ENCODE data around the gene CRIP1.

Gene CRIP1

DNA sequence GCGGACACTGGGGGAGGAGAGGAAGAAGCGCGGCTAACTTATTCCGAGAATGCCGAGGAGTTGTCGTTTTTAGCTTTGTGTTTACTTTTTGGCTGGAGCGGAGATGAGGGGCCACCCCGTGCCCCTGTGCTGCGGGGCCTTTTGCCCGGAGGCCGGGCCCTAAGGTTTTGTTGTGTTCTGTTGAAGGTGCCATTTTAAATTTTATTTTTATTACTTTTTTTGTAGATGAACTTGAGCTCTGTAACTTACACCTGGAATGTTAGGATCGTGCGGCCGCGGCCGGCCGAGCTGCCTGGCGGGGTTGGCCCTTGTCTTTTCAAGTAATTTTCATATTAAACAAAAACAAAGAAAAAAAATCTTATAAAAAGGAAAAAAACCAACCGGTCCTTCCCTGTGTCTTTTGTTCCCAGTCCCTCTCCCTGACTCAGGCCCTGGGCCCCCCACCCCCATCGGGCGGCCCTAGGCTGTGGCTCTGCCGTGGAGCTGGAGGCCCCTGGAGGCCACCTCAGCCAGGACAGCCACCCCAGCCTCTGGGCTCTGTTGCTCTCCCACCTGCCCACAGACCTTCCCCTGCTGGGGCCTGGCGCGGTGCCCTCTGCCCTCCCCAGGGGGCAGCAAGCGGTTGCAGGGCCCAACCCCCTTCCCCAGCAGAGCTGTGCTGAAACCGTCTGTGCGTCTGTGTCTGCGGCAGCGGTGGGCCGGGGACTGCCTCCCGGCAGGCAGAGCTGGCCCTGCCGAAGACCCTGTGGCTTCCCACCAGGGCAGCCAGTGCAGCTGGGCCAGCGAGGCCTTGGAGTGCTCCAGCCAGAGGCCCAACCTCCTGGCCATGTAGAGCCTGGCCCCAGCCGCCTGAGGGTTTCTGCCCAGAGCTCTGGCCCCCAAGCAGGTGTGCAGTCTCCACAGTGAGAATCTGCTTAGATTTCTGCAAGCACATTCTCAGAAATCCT, 16.1 kb upstream of the CRIP1 start:
- DNase-seq (ENCODE audit: low spot score), result no peak

DNA sequence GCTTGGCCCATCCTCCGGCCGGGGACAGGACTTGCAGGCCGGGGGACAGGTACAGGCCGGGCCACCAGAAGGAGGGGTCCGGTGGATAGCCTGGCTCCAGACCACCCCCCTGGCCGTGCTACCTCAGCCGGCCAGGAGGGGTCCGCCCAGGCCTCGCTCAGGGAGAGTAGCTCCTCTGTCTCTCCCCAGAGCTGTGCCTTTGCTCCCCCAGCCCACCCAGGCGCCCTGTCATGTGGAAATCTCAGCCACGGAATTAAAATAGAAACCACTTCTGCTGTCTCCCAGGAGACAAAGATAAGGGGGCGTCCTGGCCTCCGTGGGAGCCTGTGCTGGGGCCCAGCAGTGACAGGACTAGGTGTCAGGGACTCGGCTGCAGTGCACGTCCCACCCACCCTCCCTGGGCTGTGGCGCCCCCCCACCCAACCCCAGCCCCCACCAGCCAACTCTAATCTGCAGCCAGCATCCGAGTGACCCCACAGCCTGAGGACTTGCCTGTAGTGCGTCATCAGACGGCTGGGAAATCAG, 15.3 kb upstream of the CRIP1 start:
- DNase-seq (ENCODE audit: low spot score), result no peak

DNA sequence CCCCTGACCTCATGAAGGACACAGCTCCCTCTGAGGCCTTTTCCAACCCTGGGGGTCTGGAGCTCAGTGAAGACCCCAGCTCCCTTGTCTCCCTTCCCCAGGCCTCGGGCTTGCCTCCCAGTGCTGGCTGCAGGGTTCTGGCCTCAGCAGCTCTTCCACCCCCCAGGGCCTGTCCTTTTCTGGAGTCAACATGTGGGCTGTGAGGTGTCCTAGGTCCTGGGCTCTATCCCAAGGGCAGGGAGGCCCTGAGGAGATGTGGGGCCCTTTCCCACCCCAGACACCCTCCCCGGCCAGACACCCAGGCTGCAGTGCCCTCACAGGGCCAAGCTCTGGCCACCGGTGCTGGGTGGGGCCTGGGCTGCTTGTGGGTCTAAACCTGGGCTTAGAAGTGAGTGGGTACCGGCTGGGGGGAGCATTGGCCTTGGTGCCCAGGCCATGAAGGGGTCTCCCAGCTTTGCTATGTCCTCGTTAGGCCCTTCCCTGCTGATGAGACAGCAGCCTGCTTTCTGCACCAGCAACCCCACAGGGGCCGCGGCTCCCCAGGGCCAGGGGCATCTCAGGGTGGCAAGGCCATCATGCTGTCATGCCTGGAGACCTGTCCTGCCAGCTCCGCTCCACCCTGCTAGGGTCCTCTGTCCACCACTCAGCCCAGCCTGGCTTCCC, 14.7 kb upstream of the CRIP1 start:
- DNase-seq (ENCODE audit: low spot score), result no peak

DNA sequence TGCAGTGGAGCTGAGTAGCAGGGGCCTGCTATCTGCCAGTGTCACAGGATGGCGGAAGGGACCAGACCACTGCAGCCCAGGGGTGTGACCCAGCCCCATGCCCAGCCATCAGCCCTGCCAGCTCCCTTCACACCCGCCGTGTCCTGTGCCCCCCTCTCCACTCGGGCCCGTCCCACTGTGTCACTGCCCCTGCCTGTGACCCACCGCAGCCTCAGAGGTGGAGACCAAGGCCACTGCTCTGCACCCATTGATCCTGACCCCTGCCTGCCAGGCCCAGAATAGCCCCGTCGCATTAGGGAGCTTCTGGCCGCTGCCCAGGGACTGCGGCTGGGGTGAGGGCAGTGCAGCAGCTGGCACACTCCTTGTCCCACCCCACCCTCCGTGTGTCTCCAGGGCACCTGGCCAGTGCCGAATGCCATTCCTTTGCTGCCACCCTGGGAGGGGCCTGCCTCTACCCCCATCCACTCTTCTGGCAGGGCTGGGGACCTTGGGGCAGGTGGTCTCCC, 14.1 kb upstream of the CRIP1 start:
- no peak for DNase-seq (ENCODE audit: low spot score)

DNA sequence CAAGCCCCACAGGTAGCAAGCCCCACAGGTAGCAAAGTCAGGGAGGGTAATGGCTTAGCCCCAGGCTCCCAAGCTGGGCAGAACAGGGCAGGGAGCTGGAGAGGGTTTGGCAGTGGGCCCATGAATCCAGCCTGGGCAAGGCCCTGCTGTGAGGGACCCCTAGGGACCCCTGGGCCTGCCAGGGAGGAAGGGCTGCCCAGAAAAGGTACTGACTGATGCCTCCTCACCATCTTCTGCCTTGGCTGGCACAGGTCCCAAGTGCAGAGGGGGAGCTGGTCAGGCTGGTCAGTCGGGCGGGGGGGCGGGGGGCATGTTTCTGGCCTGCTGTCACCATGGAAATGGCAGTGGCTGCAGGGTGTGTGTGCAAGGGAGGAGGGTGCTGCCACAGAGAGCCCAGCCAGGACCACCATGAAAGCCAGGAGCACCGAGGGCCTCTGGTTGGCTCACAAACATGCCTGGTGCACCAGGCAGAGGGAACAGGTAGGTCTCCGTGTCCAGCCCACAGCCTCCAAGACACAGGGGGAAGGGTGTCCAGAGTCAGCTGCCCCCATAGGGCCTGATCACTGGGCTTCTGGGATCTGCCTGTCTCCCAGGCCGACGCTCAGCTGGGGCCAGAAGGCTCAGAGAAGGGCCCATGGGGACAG, 13.5 kb upstream of the CRIP1 start:
- no peak for DNase-seq (ENCODE audit: low spot score)

DNA sequence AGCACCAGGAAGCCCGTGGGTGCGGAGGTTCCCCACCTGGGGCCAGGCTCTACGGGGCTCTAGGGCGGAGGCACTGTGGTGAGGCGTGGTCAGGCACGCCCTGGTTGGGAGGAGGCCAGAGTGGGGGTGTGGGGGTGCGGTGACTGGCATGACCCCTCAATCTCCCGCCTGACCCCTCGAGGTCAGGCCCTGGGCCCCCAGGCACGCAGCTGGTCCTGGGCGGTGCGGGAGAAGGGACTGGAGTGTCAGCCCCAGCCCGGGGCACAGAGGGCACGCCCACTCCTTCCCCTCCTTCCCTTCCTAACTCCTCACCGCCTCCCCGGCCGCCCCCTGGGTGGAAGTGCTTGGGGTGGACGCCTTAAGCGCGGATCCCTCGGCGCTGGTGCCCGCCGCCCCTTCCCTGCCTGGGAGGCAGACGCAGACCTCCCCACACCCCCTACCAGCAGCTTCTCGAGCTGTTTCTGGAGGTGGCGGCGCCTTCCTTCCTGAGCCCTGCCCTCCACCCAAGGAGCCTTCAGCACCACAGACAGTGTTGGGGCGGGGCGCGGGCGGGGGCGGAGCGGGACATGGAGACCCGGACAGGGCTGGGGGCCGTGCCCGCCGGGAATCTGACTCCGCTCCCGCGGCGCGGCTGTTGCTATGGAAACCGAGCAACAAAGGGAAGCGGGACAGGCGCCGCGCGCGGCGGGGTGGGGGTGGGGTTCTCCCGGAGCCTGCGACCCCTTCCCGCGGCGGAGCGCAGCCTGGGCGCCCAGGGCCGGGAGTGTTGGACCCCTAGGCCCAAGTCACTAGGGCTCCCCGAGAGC, 12.8 kb upstream of the CRIP1 start:
- peak; percentile 92 for DNase-seq (ENCODE audit: low spot score)

DNA sequence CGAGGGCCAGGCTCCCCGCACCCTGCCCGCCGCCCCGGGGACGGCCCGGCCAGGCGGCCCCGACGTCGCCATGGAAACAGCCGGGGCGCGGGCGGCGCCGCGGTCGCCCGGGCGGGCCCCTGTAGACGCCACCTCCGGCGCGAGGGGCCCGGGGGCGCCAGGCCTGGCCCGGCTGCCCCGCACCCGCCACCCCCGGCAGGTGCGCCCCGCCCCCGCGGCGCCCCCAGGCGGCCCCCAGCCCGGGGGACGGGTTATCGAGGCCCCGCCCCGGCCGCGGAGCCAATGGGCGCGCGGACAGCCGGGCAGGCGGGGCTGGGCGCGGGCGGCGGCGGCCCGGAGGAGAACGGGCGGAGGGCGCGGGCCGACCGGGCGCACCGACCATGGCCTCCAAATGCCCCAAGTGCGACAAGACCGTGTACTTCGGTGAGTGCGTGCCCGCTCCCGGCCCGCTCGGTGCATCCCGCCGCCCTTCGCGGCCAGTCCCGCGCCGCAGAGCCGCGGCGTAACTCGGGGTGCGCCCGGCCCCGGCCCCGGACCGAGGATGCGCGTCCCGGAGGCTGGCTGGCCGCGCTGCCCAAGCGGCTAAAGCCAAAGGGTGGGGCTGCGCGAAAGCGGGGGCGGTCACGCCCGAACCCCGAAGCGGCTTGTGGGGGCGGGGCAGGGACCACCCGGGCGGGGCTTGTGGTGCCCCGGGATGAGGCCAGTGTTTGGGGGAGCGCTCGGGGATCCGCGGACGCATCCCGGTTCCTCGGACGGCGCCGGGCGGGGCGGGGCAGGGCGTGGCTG, 12.0 kb upstream of the CRIP1 start, which contains the start of gene CRIP2:
CRIP2 (plus strand) TSS at position 339 of the 786 bp plus-strand sequence; CDS start at position 381, 42 bp downstream.
- DNase-seq (ENCODE audit: low spot score), result peak; percentile 75

DNA sequence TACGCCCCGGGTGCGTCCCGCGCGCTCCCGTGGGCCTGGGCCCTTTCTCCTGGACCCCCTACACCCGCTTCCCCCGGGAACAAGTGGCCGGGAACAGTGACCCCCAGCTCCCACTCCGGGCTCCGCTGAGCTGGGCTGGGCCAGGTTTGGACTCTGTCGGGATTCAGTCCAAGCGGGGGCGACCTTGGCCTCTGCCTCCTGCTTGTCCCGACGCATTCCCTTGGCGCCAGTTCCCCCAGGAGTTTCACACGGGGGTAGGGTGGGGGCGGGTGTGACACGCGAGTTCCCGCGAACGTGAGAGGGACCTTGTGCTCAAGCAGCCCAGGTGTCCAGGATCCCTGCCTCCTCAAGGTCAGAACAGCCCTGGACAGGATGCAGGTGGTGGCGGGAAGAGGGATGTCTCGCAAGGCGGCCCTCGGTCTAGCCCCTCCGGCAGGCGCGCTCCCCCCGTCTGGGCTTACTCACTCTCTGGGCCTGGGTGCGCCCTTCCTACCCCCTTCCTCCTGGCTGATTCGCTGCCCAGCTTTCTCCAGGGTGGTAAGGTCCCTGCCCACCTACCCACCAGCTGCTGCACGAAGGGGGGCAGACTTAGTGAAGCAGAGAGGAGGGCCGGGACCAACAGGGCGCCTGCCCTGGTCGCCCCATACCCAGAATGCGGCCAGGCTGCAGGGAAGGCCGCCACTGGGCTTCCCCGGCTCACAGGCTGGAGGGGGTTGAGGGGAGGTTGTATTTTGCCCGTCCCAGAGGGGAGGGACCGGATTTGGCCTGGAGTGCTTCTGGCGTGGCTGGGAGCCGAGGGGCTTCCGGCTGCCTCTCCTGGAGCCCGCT, 11.2 kb upstream of the CRIP1 start:
- DNase-seq (ENCODE audit: low spot score), result peak; percentile 37

DNA sequence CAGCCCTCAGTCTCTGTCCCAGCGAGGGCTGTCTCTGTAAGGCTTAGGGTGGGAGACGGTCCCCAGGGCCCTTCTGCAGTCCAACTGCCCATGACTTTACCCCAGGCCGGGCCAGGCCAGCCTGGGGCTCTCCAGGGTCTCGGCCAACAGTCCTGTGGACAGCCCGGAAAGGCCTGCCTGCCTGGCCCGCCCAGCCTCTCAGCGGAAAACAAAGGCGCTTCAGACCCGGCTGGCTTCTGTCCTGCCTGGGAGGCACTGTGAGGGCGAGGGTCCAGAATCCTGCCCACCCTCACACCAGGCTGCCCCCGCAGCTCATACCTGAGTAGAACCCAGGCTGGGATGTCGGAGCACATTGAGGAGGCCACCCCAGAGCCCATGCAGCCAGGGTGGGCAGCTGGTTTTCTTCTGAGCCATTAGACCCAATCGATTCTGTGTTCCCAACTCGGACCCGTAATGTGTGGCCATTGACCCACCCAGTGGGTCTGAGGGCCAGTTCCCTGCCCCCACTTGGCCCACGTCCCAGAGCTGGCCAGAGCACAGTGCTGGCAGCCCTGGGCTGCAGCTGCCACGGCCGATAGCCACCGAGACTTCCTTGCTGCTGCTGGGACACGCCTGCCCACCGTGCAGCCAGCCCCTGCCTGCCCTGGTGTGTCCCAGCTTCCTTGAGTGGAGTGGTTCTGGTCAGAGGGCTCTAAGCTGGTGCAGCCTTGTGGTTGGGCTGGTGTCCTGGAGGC, 10.4 kb upstream of the CRIP1 start:
- no peak for DNase-seq (ENCODE audit: low spot score)

DNA sequence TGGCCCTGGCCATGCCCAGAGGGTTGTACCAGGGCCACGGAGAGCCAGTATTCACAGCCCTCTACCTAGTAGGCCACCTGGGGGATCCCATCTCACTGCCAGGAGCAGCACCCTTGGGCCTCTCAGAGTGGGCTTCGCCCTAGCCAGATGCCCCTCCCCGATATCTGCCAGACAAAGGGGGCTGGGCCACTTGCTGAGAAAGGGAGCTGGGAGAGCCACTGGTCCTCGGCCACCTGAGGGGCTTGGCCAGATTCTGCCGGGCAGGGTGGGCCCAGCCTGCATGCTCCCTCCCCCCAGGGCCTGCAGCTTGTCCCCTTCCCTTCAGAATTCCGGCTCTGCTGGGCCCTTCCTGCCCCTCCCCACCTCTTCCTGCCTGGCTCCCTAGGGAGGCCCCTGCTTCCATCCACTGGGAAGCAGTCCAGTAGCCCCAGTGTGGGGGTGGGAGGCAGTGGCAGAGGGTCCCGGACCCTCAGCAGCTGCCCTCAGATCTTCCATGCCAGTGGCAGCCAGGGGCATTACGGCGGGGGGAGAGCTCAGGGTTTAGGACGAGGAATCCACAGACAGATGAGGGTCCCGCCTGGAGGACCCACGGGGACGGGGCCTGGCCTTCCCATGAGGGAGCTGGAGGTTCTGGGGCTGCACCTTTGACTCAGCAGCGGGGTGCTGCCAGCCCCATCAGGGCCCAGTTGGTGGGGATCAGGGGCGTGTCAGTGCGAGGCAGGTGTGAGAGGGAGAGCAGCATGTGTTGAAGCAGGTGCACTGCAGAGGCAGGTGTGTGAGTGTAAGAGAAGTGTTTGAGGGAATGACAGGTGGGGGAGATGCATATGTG, 9.6 kb upstream of the CRIP1 start:
- DNase-seq (ENCODE audit: low spot score), result no peak

DNA sequence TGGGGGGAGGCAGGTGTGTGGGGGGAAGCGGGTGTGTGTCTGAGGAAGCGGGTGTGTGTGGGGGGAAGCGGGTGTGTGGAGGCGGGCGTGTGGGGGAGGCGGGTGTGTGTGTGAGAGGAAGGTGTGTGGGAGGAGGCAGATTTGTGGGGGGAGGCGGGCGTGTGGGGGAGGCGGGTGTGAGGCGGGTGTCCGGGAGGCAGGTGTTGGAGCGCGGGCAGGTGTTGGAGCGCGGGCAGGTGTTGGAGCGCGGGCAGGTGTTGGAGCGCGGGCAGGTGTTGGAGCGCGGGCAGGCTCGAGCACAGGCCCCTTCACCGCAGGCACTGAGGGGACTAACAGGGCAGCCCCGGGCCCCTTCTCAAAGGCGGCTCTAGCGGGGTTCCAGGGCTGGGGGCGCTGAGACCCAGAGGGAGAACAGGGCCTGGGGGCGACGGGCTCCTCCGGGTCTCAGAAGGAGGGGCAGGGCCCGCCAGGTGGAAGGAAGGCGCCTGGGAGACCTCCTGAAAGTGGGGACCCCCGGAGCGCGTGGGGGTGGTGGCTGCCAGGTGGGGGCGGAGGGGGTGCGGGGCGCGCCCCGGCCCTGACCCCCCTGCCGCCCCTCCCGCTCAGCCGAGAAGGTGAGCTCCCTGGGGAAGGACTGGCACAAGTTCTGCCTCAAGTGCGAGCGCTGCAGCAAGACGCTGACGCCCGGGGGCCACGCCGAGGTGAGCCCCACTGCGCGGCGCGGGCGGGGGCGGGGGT, 8.9 kb upstream of the CRIP1 start:
- DNase-seq (ENCODE audit: low spot score), result peak; percentile 74

DNA sequence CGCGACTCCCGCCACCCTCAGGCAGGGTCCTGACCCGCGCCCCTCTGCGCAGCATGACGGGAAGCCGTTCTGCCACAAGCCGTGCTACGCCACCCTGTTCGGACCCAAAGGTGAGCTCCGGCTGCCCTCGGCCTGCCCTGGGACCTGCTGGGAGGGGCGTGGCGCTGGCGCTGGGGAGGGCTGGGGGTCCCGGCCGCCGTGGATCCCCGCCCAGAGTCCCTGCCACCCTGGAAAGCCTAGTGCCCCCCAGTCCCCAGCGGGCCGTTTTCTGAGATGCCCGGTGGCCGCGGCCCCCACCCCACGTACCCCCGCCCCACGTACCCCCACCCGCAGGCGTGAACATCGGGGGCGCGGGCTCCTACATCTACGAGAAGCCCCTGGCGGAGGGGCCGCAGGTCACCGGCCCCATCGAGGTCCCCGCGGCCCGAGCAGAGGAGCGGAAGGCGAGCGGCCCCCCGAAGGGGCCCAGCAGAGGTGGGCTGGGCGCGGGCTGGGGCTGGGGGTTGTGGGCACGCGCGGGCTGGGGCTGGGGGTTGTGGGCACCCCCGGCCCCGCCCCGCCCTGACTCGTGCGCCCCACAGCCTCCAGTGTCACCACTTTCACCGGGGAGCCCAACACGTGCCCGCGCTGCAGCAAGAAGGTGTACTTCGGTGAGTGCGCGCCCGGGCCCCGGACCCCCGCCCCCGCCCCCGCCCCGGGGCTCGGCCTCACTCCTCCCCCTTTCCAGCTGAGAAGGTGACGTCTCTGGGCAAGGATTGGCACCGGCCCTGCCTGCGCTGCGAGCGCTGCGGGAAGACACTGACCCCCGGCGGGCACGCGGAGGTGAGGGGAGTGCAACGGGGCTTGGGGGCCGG, 8.1 kb upstream of the CRIP1 start:
- DNase-seq (ENCODE audit: low spot score), result peak; percentile 39

DNA sequence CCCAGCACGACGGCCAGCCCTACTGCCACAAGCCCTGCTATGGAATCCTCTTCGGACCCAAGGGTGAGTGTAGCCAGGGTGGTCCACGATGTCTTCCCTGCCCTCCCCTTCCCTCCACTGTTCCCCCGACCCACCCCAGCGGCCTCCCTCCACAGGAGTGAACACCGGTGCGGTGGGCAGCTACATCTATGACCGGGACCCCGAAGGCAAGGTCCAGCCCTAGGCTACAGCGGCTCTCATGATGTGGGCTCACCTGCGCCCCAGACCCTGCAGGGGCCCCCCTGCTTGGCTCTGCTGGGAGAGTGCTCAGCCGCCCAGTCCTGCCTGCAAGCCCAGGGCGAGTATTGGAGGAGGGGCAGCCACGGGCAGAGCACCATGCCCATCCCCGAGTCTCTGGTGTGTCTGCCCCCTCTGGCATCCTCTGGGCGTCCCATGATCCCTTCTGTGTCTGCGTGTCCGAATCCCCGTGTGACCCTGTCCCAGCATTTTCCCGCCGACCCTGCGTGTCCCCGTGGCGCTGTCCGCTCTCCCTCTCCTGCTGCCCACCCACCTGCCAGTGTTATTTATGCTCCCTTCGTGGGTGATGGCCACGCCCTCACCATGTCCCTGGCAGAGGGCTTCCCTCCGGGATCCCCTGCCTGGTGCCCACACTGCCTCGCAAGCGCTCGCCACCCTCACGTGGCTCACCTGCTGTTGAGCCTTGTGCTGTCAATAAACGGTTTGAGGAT, 7.1 kb upstream of the CRIP1 start:
- peak; percentile 12 for DNase-seq (ENCODE audit: low spot score)

DNA sequence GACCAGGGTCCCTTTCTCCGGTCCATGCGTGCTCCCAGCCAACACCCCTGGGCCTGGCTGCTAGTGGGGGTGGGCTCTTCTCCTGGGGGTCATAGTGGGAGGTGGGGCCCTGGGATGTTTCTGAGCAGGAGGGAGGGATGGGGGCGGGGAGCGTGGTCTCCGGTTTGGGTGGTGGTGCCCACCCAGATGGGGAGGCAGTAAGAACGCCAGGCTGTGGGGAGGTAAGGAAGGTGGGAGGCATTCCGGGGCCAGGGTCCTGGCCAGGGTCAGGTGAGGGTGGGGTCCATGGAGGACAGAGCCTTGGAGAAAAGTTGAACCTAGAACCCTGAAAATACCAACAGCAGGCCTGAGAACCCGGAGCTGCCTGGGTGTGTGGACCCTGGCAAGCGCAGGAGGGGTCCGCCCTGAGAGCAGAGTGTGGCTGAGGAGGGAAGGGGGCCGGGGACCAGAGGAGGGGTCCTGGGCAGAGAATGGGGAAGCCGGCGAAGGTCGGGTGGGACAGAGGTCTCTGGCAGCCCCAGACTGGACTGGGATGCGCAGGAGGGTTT, 6.4 kb upstream of the CRIP1 start:
- DNase-seq (ENCODE audit: low spot score), result no peak

Measured in CD4-positive, alpha-beta T cell treated with Interleukin-15 for 4 hours (primary cell).